ENCODE results near the gene TMC5.

DNA sequence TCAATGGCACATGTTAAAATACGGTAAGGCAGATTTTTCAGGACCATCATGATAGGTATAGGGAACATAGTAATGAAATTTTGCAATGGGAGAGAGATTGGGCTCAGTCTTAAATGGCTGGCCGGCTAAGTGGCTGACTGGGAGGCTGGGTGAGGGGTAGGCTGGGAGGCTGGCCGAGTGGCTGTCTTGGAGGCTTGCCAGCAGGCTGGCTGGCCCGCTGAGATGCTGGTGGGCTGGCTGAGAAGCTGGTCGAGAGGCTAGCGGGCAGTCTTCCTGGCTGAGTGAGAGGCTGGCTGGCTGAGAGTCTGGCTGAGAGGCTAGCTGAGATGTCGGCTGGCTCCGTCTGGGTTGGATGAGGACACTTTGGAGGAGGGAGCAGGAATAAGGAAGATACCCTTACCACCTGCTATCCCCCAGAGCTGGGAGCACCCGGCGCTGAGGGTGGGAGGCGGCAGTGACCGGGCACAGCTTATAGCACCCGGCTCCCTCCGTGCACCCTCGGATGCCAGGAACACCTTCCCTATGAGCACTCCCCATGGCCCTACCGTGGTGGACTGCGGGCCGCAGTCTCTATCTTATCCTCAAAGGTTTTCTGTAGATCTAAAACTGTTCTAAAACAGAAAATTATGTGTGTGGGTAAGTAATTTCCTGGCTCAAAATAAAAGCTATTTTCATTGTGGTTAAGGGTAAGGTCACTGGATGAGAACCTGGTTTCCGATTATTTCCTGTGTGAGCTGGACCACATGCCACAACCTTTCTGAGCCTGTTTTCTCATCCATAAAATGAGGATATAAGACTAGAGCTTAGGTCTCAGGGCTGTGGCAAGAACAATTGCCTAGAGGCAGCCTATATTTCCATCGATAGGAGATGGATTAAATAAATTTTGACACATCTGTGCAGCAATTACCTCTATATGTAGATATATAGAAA is 34.5 kb upstream of the TMC5 start:
- TF ChIP-seq, protein P1, sequence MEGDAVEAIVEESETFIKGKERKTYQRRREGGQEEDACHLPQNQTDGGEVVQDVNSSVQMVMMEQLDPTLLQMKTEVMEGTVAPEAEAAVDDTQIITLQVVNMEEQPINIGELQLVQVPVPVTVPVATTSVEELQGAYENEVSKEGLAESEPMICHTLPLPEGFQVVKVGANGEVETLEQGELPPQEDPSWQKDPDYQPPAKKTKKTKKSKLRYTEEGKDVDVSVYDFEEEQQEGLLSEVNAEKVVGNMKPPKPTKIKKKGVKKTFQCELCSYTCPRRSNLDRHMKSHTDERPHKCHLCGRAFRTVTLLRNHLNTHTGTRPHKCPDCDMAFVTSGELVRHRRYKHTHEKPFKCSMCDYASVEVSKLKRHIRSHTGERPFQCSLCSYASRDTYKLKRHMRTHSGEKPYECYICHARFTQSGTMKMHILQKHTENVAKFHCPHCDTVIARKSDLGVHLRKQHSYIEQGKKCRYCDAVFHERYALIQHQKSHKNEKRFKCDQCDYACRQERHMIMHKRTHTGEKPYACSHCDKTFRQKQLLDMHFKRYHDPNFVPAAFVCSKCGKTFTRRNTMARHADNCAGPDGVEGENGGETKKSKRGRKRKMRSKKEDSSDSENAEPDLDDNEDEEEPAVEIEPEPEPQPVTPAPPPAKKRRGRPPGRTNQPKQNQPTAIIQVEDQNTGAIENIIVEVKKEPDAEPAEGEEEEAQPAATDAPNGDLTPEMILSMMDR (IDR thresholded peaks at IDR 0.05): no peak
- TF ChIP-seq POLR2A (IDR thresholded peaks at IDR 0.05): peak in 1 of 2 donors; percentile 54

Data from thyroid gland (tissue), 4 donors.